ENCODE measurements around the gene EID1. TPM values are rescaled to one million over a fixed set of nuclear protein-coding genes. Genes with fewer than 3 reads are reported as not detected.
A peak's percentile ranks its signal among the peaks of the same experiment; 100 is the strongest.
"Not testable (repeated sequence)": the region's sequence is repeated elsewhere in the genome, so short reads cannot be mapped to it uniquely, and the experiment has no call there.

Gene EID1
- total RNA-seq, 1 donor from 2014 or later = 133 TPM

- Mint-ChIP-seq H3K27me3 (no peaks in the 10 kb centered on the region), H3K4me1 (ENCODE audit: low read depth) (no peaks in the 10 kb centered on the region), H3K9me3 (ENCODE audit: low read depth) (peaks cover 11% of the 10 kb centered on the region), H3K4me3 (ENCODE audit: low read depth) (no peak overlapping the region), H3K27ac (no peak overlapping the region), H3K36me3 (ENCODE audit: insufficient read depth) (no peaks in the 10 kb centered on the region)
- no peak for TF ChIP-seq CTCF (IDR thresholded peaks at IDR 0.05; ENCODE audit: unreplicated experiment)
- DNase-seq (ENCODE audit: low spot score, unreplicated experiment) = no peak
These were observed 27.9 kb downstream of the EID1 start for GRCh38 chr15:48905847-48906246.

GRCh38 chr15:48909313-48909712 lies 31.4 kb downstream of the EID1 start:
- not testable (repeated sequence) for H3K27ac Mint-ChIP-seq; DNase-seq (ENCODE audit: low spot score, unreplicated experiment); H3K27me3 Mint-ChIP-seq; H3K36me3 Mint-ChIP-seq (ENCODE audit: insufficient read depth); H3K4me3 Mint-ChIP-seq (ENCODE audit: low read depth); H3K4me1 Mint-ChIP-seq (ENCODE audit: low read depth)
- peaks cover 11% of the 10 kb centered on the region for H3K9me3 Mint-ChIP-seq (ENCODE audit: low read depth)

GRCh38 chr15:48910554-48910953 lies 32.6 kb downstream of the EID1 start:
- not testable (repeated sequence) for H3K36me3 Mint-ChIP-seq (ENCODE audit: insufficient read depth); H3K27me3 Mint-ChIP-seq; H3K27ac Mint-ChIP-seq

GRCh38 chr15:48913141-48913540 lies 35.2 kb downstream of the EID1 start:
- H3K9me3 Mint-ChIP-seq (ENCODE audit: low read depth) = peaks cover 11% of the 10 kb centered on the region
- no peaks in the 10 kb centered on the region for H3K27me3 Mint-ChIP-seq
- no peak overlapping the region for H3K27ac Mint-ChIP-seq
- H3K4me1 Mint-ChIP-seq (ENCODE audit: low read depth) = peaks cover 5% of the 10 kb centered on the region
- H3K36me3 Mint-ChIP-seq (ENCODE audit: insufficient read depth) = no peaks in the 10 kb centered on the region
- no peak overlapping the region for H3K4me3 Mint-ChIP-seq (ENCODE audit: low read depth)
- TF ChIP-seq CTCF (IDR thresholded peaks at IDR 0.05; ENCODE audit: unreplicated experiment) = no peak
- no peak for DNase-seq (ENCODE audit: low spot score, unreplicated experiment)

More at GRCh38 chr15:48910554-48910953, 32.6 kb downstream of the EID1 start:
- DNase-seq (ENCODE audit: low spot score, unreplicated experiment); H3K4me1 Mint-ChIP-seq (ENCODE audit: low read depth); H3K4me3 Mint-ChIP-seq (ENCODE audit: low read depth): not testable (repeated sequence)
- H3K9me3 Mint-ChIP-seq (ENCODE audit: low read depth) = peaks cover 11% of the 10 kb centered on the region

GRCh38 chr15:48914717-48915116 lies 36.8 kb downstream of the EID1 start:
- no peaks in the 10 kb centered on the region for H3K27me3 Mint-ChIP-seq
- peaks cover 5% of the 10 kb centered on the region for H3K4me1 Mint-ChIP-seq (ENCODE audit: low read depth)
- H3K4me3 Mint-ChIP-seq (ENCODE audit: low read depth) = no peak overlapping the region
- TF ChIP-seq CTCF (IDR thresholded peaks at IDR 0.05; ENCODE audit: unreplicated experiment) = no peak
- no peak for DNase-seq (ENCODE audit: low spot score, unreplicated experiment)
- no peaks in the 10 kb centered on the region for H3K36me3 Mint-ChIP-seq (ENCODE audit: insufficient read depth)
- H3K27ac Mint-ChIP-seq = no peak overlapping the region
- peaks cover 6% of the 10 kb centered on the region for H3K9me3 Mint-ChIP-seq (ENCODE audit: low read depth)

- DNase-seq (ENCODE audit: low spot score, unreplicated experiment) = no peak
- Mint-ChIP-seq H3K27me3 (no peaks in the 10 kb centered on the region), H3K36me3 (ENCODE audit: insufficient read depth) (no peaks in the 10 kb centered on the region), H3K27ac (peak overlapping the region; percentile 54), H3K9me3 (ENCODE audit: low read depth) (no peaks in the 10 kb centered on the region), H3K4me1 (ENCODE audit: low read depth) (peaks cover 5% of the 10 kb centered on the region), H3K4me3 (ENCODE audit: low read depth) (no peak overlapping the region)
- TF ChIP-seq CTCF (IDR thresholded peaks at IDR 0.05; ENCODE audit: unreplicated experiment) = no peak
These were observed 37.9 kb downstream of the EID1 start for GRCh38 chr15:48915861-48916260.
